Mesothelial cell of epicardium (in vitro differentiated cells): ENCODE data around the gene SLC49A3. TPM values are rescaled to one million over a fixed set of nuclear protein-coding genes. Genes with fewer than 3 reads are reported as not detected.
"Not testable (repeated sequence)": the region's sequence is repeated elsewhere in the genome, so short reads cannot be mapped to it uniquely, and the experiment has no call there.

Source experiments
- DNase-seq, 2 experiments: peaks; one replicate each; pipeline ENCODE4 v3.0.0; 2021; ENCODE audit warnings: low spot score in 2 of 2; ENCODE audit not compliant: unreplicated experiment in 2 of 2
- H3K27ac Mint-ChIP-seq: 2 replicates; pipeline ENCODE4 v1.8.0; 2021; ENCODE audit warnings: mixed read lengths
- H3K27me3 Mint-ChIP-seq: 2 replicates; pipeline ENCODE4 v1.8.0; 2021; ENCODE audit warnings: low read depth, mixed read lengths
- H3K36me3 Mint-ChIP-seq: 2 replicates; pipeline ENCODE4 v1.8.0; 2021; ENCODE audit warnings: mixed read lengths
- H3K4me1 Mint-ChIP-seq: 2 replicates; pipeline ENCODE4 v1.8.0; 2021; ENCODE audit warnings: mixed read lengths
- H3K4me3 Mint-ChIP-seq: 2 replicates; pipeline ENCODE4 v1.8.0; 2021; ENCODE audit warnings: mild to moderate bottlenecking, moderate library complexity, mixed read lengths
- H3K9me3 Mint-ChIP-seq: 2 replicates; pipeline ENCODE4 v1.8.0; 2021; ENCODE audit warnings: mixed read lengths
- total RNA-seq: library from RNA; stranded (reverse); gene quantifications from 3 replicates; pipeline ENCODE4 v1.2.1, GENCODE V29; 2021
- TF ChIP-seq, protein P1 (sequence below): fragments of 200-600 bp; sonication (generic); IDR thresholded peaks from one replicate; pipeline ENCODE4 v1.5.0; 2021; ENCODE audit warnings: antibody characterized with exemption; ENCODE audit not compliant: unreplicated experiment

Gene SLC49A3
- total RNA-seq, 1 donor from 2014 or later, result 13.4 TPM

GRCh38 chr4:649293-649625 lies 39.7 kb downstream of the SLC49A3 start:
- Mint-ChIP-seq H3K36me3 (no peaks in the 10 kb centered on the region), H3K27ac (no peak overlapping the region)

GRCh38 chr4:648579-649292 lies 40.2 kb downstream of the SLC49A3 start:
- H3K4me3 Mint-ChIP-seq, result no peak overlapping the region
- peaks cover 5% of the 10 kb centered on the region for H3K4me1 Mint-ChIP-seq
- TF ChIP-seq, protein P1, sequence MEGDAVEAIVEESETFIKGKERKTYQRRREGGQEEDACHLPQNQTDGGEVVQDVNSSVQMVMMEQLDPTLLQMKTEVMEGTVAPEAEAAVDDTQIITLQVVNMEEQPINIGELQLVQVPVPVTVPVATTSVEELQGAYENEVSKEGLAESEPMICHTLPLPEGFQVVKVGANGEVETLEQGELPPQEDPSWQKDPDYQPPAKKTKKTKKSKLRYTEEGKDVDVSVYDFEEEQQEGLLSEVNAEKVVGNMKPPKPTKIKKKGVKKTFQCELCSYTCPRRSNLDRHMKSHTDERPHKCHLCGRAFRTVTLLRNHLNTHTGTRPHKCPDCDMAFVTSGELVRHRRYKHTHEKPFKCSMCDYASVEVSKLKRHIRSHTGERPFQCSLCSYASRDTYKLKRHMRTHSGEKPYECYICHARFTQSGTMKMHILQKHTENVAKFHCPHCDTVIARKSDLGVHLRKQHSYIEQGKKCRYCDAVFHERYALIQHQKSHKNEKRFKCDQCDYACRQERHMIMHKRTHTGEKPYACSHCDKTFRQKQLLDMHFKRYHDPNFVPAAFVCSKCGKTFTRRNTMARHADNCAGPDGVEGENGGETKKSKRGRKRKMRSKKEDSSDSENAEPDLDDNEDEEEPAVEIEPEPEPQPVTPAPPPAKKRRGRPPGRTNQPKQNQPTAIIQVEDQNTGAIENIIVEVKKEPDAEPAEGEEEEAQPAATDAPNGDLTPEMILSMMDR, result no peak
- H3K36me3 Mint-ChIP-seq, result no peaks in the 10 kb centered on the region
- H3K27me3 Mint-ChIP-seq, result peaks cover 10% of the 10 kb centered on the region
- no peak overlapping the region for H3K27ac Mint-ChIP-seq
- DNase-seq, result no peak
- no peaks in the 10 kb centered on the region for H3K9me3 Mint-ChIP-seq

More at GRCh38 chr4:649293-649625, 39.7 kb downstream of the SLC49A3 start:
- Mint-ChIP-seq H3K27me3 (peaks cover 10% of the 10 kb centered on the region), H3K4me1 (peaks cover 5% of the 10 kb centered on the region), H3K4me3 (no peak overlapping the region), H3K9me3 (no peaks in the 10 kb centered on the region)
- no peak for DNase-seq
- TF ChIP-seq, protein P1, result no peak

- no peak overlapping the region for H3K4me3 Mint-ChIP-seq
- H3K4me1 Mint-ChIP-seq, result peaks cover 5% of the 10 kb centered on the region
- peaks cover 13% of the 10 kb centered on the region for H3K27me3 Mint-ChIP-seq
- TF ChIP-seq, protein P1, result no peak
- no peak overlapping the region for H3K27ac Mint-ChIP-seq
- H3K9me3 Mint-ChIP-seq, result peaks cover 5% of the 10 kb centered on the region
- no peak for DNase-seq
- no peaks in the 10 kb centered on the region for H3K36me3 Mint-ChIP-seq
Measured at GRCh38 chr4:647481-647880, 41.5 kb downstream of the SLC49A3 start.

DNA sequence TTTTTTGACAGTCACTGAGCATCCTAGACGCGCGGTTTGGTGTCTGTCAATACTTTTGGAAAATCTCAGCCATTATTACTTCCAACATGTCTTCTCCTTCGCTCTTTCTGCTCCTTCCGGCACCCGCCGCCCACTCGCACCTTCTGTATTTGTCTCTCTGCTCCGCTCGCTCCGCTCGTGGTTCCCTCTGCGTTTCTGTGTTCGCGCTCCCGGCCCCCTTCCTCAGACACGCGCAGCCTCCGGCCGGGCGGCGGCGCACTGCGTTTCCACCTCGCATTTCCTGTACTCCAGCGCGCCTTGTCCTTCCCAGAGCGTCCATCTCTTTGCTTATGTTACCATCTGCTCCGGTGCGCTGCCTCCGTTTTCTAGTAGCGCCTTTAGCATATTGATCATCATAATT lies 42.5 kb downstream of the SLC49A3 start:
- no peak overlapping the region for H3K27ac Mint-ChIP-seq
- no peaks in the 10 kb centered on the region for H3K36me3 Mint-ChIP-seq
- peaks cover 5% of the 10 kb centered on the region for H3K4me1 Mint-ChIP-seq
- H3K27me3 Mint-ChIP-seq, result peaks cover 11% of the 10 kb centered on the region
- DNase-seq, result no peak
- TF ChIP-seq, protein P1, result no peak
- H3K9me3 Mint-ChIP-seq, result peaks cover 5% of the 10 kb centered on the region
- H3K4me3 Mint-ChIP-seq, result no peak overlapping the region

GRCh38 chr4:642366-642765 lies 46.6 kb downstream of the SLC49A3 start:
- not testable (repeated sequence) for H3K36me3 Mint-ChIP-seq, H3K27ac Mint-ChIP-seq, H3K4me3 Mint-ChIP-seq, H3K9me3 Mint-ChIP-seq, H3K4me1 Mint-ChIP-seq, DNase-seq
- peaks cover 21% of the 10 kb centered on the region for H3K27me3 Mint-ChIP-seq

DNA sequence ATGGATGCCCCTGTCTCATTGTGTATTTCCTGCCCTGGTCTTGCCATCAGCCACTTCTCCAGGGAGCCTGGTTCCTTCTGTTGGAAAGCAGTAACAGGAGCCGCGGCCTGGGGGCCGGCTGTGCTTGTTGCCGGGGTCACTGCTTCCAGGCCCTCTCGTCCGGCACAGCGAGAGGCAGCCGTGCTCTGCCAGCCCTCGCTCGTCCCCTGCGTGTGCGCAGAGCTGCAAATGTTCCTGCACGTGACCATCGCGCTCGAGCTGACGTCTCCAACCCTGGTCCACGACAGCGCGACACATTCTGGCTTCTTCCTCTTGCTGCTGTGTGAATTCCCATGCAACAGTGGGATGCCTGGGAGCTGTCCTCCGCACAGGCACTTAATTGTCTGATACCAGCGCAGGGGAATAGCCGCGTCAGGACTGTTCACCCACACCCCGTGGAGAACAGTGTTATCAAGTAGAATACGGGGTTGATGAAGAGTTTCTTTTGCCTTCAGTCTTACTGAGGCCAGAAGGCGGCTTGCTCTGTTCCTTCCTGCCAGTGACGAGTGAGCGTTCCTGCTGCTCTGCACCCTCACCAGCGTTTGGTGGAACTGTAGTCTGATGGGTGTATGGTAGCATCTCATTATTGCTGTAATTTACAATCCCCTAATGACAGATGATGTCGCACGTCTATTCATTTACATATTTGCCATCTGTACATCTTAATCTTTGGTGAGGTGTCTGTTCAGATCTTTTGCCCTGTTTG lies 51.2 kb downstream of the SLC49A3 start:
- Mint-ChIP-seq H3K9me3 (peaks cover 6% of the 10 kb centered on the region), H3K27me3 (peaks cover 16% of the 10 kb centered on the region), H3K4me3 (no peak overlapping the region), H3K27ac (no peak overlapping the region), H3K4me1 (no peaks in the 10 kb centered on the region), H3K36me3 (no peaks in the 10 kb centered on the region)
- TF ChIP-seq, protein P1, result no peak
- no peak for DNase-seq
